Activated CD4-positive, alpha-beta memory T cell treated with anti-CD3 and anti-CD28 coated beads for 36 hours (primary cell): ENCODE results near the gene A4GALT. TPM values are rescaled to one million over a fixed set of nuclear protein-coding genes. Genes with fewer than 3 reads are reported as not detected.

Source experiments
- CTCF ChIA-PET: fragments of 350-600 bp; sonication (Branson Sonifier 250); formaldehyde crosslinking; loops from one replicate; lab custom pipeline; 2021; ENCODE audit warnings: antibody characterized with exemption, inconsistent platforms; lab: Charles Lee
- POLR2A ChIA-PET: fragments of 350-600 bp; sonication (Branson Sonifier 250); formaldehyde crosslinking; loops from one replicate; lab custom pipeline; 2021; ENCODE audit warnings: antibody characterized with exemption; lab: Charles Lee
- DNase-seq: peaks from one replicate; pipeline ENCODE4 v3.0.0-alpha.2; 2020
- H3K27ac Mint-ChIP-seq: one replicate; pipeline ENCODE4 v1.8.0; 2021; ENCODE audit warnings: mixed read lengths
- H3K27me3 Mint-ChIP-seq: one replicate; pipeline ENCODE4 v1.8.0; 2021; ENCODE audit warnings: mixed read lengths
- H3K36me3 Mint-ChIP-seq: one replicate; pipeline ENCODE4 v1.8.0; 2021; ENCODE audit warnings: mixed read lengths
- H3K4me1 Mint-ChIP-seq: one replicate; pipeline ENCODE4 v1.8.0; 2021; ENCODE audit warnings: low read depth, mixed read lengths
- H3K4me3 Mint-ChIP-seq: one replicate; pipeline ENCODE4 v1.8.0; 2021; ENCODE audit warnings: mild to moderate bottlenecking, mixed read lengths
- H3K9me3 Mint-ChIP-seq: one replicate; pipeline ENCODE4 v1.8.0; 2021; ENCODE audit warnings: mixed read lengths
- intact Hi-C: fragments of 100-400 bp; cut with micrococcal nuclease; formaldehyde crosslinking; loops from one replicate; pipeline ENCODE4 v1.15.1; 2023
- total RNA-seq, 2 experiments: library from RNA; stranded (reverse); gene quantifications; one replicate each; pipeline ENCODE4 v1.2.3, GENCODE V29; 2021

A4GALT gene
- total RNA-seq, 2 experiments from 2014 or later: not detected

DNA sequence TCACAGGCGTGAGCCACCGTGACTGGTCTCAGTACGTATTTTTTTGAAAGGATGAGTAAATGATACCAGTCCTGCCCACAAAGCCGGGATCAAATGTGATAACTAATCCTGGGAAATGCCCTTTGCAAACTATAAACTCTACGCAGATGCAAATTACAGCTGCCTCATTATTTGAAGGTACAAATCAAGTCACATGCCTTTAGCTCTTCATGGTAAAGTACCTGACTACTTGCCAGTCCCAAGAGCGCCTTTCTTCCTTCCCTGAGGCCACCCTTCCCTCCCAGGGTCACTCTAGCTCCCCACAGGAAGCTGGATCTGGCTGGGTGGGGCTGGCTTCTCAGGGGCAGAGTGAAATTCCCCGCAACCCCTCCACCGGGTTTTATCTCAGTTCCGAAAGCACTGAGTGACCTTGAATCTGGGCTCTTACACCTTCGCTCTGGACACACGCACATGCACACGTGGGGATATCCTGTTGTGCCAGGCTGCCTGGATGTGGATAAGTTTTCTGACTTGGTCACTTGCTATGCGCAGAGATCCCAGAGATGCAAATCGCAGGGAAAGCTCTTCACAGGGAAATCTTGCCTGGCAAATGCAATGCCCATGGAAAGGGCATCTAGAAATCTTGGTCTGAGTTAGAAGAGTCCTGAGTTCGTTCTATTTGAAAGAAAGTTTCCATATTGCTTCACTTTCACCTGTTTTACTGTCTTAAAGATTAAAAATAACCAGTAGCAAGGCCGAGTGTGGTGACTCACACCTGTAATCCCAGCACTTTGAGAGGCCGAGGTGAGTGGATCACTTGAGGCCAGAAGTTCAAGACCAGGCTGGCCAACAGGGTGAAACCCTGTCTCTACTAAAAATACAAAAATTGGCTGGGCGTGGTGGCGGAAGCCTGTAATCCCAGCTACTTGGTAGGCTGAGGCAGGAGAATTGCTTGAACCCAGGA, 8.5 kb downstream of the A4GALT start:
- peaks cover 6% of the 10 kb centered on the region for H3K9me3 Mint-ChIP-seq
- H3K4me1 Mint-ChIP-seq: no peaks in the 10 kb centered on the region
- no peak overlapping the region for H3K27ac Mint-ChIP-seq
- no peak overlapping the region for H3K4me3 Mint-ChIP-seq
- CTCF ChIA-PET: no interaction called here
- intact Hi-C loops: no loop called here
- DNase-seq: no peak
- POLR2A ChIA-PET: no interaction called here
- H3K36me3 Mint-ChIP-seq: no peaks in the 10 kb centered on the region
- peaks cover 26% of the 10 kb centered on the region for H3K27me3 Mint-ChIP-seq

DNA sequence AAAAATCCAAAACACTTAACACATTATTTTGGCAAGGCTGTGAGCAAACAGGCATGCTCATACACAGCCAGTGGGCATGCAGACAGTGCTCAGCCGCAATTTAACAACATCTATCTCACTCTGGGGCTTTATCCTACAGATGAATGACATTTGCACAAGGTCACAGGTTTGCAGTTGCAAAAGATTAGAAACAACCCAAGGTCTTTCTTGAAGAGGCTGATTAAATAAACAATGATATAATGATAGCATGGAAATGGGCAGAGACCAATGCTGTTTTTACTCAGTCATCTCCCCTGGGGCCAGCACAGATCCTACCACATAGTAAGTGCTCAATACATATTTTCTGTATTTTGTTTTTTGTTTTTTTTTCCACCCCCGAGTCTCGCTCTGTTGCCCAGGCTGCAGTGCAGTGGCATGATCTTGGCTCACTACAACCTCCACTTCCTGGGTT, 9.4 kb downstream of the A4GALT start:
- intact Hi-C loops: no loop called here
- POLR2A ChIA-PET: no interaction called here
- Mint-ChIP-seq H3K4me3 (no peak overlapping the region), H3K4me1 (no peaks in the 10 kb centered on the region), H3K27ac (no peak overlapping the region), H3K27me3 (peaks cover 17% of the 10 kb centered on the region), H3K36me3 (no peaks in the 10 kb centered on the region), H3K9me3 (peaks cover 6% of the 10 kb centered on the region)
- CTCF ChIA-PET: no interaction called here
- no peak for DNase-seq

DNA sequence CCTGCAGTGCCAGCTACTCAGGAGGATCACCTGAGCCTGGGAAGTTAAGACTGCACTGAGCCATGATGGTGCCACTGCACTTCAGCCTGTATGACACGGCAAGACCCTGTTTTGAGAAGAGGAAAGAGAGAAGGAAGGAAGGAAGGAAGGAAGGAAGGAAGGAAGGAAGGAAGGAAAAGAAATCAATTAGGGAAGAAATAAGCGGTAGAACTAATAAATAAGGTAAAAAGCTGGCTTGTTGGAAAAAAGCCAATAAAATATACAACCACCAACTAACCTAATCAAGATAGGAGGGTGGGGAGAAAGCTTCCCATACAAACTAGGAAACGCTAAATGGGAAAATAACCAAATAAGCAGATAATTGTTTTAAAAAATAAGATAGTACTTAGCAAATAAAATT, 12.3 kb downstream of the A4GALT start:
- H3K27me3 Mint-ChIP-seq: peaks cover 14% of the 10 kb centered on the region
- no peak overlapping the region for H3K27ac Mint-ChIP-seq
- ChIA-PET CTCF (no interaction called here), POLR2A (no interaction called here)
- no peak for DNase-seq
- H3K4me1 Mint-ChIP-seq: no peaks in the 10 kb centered on the region
- no peak overlapping the region for H3K4me3 Mint-ChIP-seq
- H3K9me3 Mint-ChIP-seq: peaks cover 6% of the 10 kb centered on the region
- H3K36me3 Mint-ChIP-seq: no peaks in the 10 kb centered on the region
- intact Hi-C loops: no loop called here

DNA sequence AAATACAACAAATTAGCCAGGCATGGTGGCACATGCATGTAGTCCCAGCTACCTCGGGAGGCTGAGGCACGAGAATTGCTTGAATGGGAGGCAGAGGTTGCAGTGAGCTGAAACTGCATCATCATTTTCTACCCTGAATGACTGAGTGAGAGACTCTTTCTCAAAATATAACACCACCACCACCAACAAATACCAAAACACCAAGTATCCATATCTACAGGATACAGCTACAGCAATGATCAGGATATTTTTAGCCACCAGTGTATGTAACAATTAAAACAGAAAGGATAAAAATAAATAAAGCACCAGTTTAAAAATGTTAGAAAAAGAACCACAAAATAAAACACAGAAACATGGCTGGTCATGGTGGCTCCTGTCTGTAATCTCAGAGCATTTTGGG, 13.2 kb downstream of the A4GALT start:
- Mint-ChIP-seq H3K9me3 (peaks cover 6% of the 10 kb centered on the region), H3K4me3 (no peak overlapping the region), H3K27me3 (peaks cover 14% of the 10 kb centered on the region), H3K4me1 (no peaks in the 10 kb centered on the region), H3K27ac (no peak overlapping the region), H3K36me3 (no peaks in the 10 kb centered on the region)
- ChIA-PET CTCF (no interaction called here), POLR2A (no interaction called here)
- DNase-seq: no peak
- intact Hi-C loops: no loop called here

DNA sequence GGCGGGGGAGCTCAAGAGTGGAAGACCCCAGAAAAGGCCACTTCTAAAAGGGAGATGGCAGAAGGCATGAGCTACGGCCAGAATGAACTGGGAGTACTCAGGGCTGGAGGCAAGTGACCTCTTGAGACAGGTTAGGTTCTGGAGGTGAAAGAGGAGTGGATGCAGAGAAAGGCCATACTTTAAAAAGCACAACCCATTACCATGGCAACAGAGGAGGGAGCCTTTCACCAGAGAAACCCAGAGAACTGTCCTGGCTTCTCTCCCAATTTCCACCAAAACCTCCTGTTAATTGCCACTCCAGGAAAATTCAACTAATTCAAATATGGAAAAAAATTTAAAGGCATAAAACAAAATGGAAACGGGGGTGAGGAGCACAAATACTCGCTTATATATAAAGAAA, 15.8 kb downstream of the A4GALT start:
- no peaks in the 10 kb centered on the region for H3K4me1 Mint-ChIP-seq
- no peak for DNase-seq
- H3K9me3 Mint-ChIP-seq: peaks cover 4% of the 10 kb centered on the region
- H3K36me3 Mint-ChIP-seq: no peaks in the 10 kb centered on the region
- intact Hi-C loops: no loop called here
- peaks cover 4% of the 10 kb centered on the region for H3K27me3 Mint-ChIP-seq
- no peak overlapping the region for H3K27ac Mint-ChIP-seq
- H3K4me3 Mint-ChIP-seq: no peak overlapping the region
- ChIA-PET POLR2A (no interaction called here), CTCF (no interaction called here)

DNA sequence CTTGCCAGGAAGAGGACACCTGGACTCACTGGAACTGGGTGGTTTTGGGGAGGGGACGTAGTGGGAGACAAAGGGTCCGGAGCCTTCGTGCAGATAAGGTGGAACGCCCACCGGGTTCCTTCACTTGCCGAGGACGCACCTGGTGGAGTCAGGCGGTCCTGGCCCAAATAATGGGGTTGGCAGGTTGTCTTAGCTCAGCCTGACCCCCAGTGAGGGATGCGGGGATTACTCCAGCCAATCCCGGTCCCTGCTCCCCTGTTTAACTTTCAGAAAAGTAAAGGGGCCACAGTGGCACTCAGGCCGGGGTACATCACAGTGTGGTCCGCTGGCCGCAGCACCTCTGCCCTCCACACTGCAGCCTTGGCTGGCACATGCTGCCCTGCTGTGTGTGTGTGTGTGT, 18.0 kb downstream of the A4GALT start:
- ChIA-PET POLR2A (no interaction called here), CTCF (no interaction called here)
- Mint-ChIP-seq H3K9me3 (no peaks in the 10 kb centered on the region), H3K4me3 (no peak overlapping the region), H3K27me3 (peaks cover 3% of the 10 kb centered on the region), H3K4me1 (no peaks in the 10 kb centered on the region), H3K27ac (no peak overlapping the region), H3K36me3 (no peaks in the 10 kb centered on the region)
- intact Hi-C loops: no loop called here
- DNase-seq: no peak

DNA sequence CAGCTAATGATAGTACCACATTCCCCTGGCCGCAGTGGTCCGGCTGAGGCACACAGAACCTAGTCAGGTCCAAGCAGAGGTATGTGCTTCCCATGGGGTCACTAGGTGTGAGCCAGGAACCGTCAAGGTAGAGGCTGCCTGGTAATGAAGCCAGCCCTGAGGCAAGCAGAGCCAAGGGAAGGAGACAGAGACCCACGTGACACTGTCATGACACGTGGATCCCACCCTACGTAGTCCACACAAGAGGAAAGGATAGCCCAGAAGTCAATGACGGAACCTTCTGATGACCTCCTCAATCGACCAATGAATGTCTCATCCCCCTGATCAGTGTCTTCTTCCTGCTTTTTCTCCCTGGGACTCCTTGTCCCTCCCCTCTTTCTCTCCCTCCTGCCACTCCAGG, 19.0 kb downstream of the A4GALT start:
- ChIA-PET CTCF (no interaction called here), POLR2A (interaction anchor here (0.6 kb wide), 1 partner anchor 220 kb away, joined by 4 read pairs; no protein-coding TSS in a partner anchor)
- H3K9me3 Mint-ChIP-seq: no peaks in the 10 kb centered on the region
- H3K36me3 Mint-ChIP-seq: no peaks in the 10 kb centered on the region
- no peak overlapping the region for H3K4me3 Mint-ChIP-seq
- H3K4me1 Mint-ChIP-seq: no peaks in the 10 kb centered on the region
- H3K27me3 Mint-ChIP-seq: no peaks in the 10 kb centered on the region
- intact Hi-C loops: no loop called here
- DNase-seq: no peak
- H3K27ac Mint-ChIP-seq: no peak overlapping the region

DNA sequence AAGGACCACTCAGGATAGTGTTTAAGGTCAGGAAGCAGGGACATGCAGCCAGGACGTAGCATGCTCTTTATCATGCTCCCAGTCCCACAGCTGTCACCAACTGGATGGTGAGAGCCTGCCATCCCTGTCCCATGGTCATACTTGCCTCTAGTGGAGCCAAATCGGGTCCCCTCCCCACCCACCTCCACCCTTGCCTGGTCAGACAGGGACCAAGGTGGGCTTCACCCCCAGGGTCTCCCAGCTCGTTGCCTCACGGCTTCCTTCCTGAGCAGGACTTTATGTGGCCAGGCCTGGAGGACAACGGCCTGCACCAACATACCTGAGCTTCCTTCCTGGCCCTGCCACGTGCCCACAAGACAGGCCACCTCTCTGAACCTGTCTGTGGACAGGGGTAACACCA, 19.8 kb downstream of the A4GALT start:
- POLR2A ChIA-PET: interaction anchor here (0.6 kb wide), 1 partner anchor 220 kb away, joined by 4 read pairs; no protein-coding TSS in a partner anchor

DNA sequence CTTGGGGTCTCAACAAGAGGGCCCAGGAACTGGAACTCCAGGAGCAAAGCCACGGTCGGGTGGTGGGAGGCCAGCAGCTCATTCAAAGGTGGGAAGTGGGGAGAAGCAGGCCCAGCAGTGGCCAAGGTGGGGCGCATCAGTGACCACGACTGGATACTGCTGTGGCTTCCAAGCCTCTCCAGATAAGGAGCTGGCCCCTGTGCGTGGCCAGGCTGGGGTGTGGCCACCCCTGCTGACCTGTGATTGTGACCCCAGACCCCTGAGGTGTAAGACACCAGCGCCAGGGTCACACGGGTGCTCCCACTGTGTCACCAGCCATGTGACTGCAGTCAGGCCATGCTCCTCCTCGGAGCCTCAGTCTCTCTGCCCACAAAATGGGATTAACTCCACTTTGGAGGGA, 20.3 kb downstream of the A4GALT start:
- ChIA-PET POLR2A (no interaction called here), CTCF (no interaction called here)
- Mint-ChIP-seq H3K4me1 (no peaks in the 10 kb centered on the region), H3K27ac (no peak overlapping the region), H3K9me3 (no peaks in the 10 kb centered on the region), H3K4me3 (no peak overlapping the region), H3K36me3 (no peaks in the 10 kb centered on the region), H3K27me3 (no peaks in the 10 kb centered on the region)
- intact Hi-C loops: no loop called here
- no peak for DNase-seq

More for the DNA sequence above, 19.8 kb downstream of the A4GALT start:
- CTCF ChIA-PET: no interaction called here
- no peaks in the 10 kb centered on the region for H3K9me3 Mint-ChIP-seq
- no peak for DNase-seq
- H3K4me3 Mint-ChIP-seq: no peak overlapping the region
- H3K27ac Mint-ChIP-seq: no peak overlapping the region
- no peaks in the 10 kb centered on the region for H3K36me3 Mint-ChIP-seq
- no peaks in the 10 kb centered on the region for H3K27me3 Mint-ChIP-seq
- intact Hi-C loops: no loop called here
- H3K4me1 Mint-ChIP-seq: no peaks in the 10 kb centered on the region

DNA sequence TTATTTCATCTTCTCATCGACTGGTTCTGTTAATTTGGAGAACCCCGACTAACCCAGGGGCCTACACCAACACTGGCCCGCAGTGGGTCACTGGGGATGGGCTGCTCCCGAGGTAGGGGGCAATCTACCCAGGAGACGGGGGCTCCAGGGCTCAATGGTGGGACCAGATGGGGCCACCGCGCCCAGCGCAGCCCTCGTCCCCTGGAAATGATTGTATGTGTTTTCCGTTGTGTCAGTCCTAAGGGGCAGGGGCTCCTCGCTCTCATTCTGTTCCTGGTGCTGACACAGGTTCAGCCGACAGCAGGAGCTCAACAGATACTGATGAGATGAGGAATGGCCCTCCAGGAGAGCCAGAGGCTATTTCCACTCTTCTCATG, 20.7 kb downstream of the A4GALT start:
- intact Hi-C loops: no loop called here
- Mint-ChIP-seq H3K36me3 (no peaks in the 10 kb centered on the region), H3K4me3 (no peak overlapping the region), H3K27ac (no peak overlapping the region), H3K9me3 (no peaks in the 10 kb centered on the region), H3K4me1 (no peaks in the 10 kb centered on the region), H3K27me3 (no peaks in the 10 kb centered on the region)
- CTCF ChIA-PET: no interaction called here
- DNase-seq: no peak
- POLR2A ChIA-PET: no interaction called here

DNA sequence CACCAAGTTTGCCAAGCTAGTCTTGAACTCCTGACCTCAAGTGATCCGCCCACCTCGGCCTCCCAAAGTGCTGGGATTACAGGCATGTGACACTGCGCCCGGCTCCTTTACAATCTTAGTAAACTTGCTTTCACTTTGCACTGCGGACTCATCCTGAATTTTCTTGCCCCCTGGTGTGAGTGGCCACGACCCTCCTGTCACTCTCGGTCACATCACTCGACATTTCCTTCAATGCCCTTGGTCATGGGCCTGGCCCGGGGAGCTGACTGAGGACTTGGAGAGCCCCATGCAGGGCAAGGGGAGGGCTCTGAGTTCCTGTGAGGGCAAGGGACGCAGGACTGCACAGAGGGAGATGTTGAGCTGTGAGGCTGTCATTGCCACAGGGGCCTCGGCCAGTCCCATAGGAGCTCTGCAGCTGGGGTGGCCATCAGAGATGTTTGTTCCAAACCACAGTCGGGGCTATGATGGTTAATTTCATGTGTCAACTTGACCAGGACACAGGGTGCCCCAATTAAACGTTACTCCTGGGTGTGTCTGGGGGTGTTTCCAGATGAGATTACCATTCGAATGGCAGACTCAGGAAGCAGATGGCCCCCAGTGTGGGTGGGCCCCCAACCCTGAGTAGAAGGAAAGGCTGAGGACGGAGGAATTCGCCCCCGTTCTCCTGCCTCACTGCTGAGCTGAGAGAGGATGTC, 21.2 kb downstream of the A4GALT start:
- Mint-ChIP-seq H3K27me3 (no peaks in the 10 kb centered on the region), H3K9me3 (no peaks in the 10 kb centered on the region), H3K4me3 (no peak overlapping the region), H3K4me1 (no peaks in the 10 kb centered on the region), H3K36me3 (no peaks in the 10 kb centered on the region), H3K27ac (no peak overlapping the region)
- POLR2A ChIA-PET: no interaction called here
- CTCF ChIA-PET: no interaction called here
- DNase-seq: no peak
- intact Hi-C loops: no loop called here

DNA sequence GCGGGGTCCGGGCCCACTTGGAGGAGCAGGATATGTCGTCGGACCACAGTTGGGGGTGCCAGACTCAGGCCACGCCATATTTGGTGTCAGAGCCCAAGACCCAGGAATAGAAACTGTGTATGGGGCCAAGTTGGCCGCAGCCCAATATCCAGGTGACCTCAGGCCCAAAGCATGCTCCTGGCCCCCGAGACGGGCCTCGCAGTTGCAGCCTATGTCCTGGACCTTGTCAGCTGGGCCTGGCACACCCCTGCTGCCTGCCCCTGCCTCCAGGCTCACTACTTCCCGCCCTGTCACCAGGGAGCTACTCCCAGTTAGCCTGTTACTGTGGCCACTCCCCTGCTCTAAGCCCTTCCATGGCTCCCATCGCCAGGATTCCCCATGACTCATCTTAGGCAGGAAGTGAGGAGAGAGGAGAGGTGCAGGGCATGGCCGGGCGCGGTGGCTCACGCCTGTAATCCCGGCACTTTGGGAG, 23.1 kb downstream of the A4GALT start:
- intact Hi-C loops: no loop called here
- no peaks in the 10 kb centered on the region for H3K4me1 Mint-ChIP-seq
- H3K27ac Mint-ChIP-seq: no peak overlapping the region
- H3K36me3 Mint-ChIP-seq: no peaks in the 10 kb centered on the region
- ChIA-PET CTCF (no interaction called here), POLR2A (no interaction called here)
- no peak overlapping the region for H3K4me3 Mint-ChIP-seq
- no peaks in the 10 kb centered on the region for H3K27me3 Mint-ChIP-seq
- H3K9me3 Mint-ChIP-seq: no peaks in the 10 kb centered on the region
- no peak for DNase-seq
